ENCODE measurements around the gene SCYGR7. TPM values are rescaled to one million over a fixed set of nuclear protein-coding genes. Genes with fewer than 3 reads are reported as not detected.

Gene SCYGR7
- total and polyA plus RNA-seq, 4 donors: not detected

DNA sequence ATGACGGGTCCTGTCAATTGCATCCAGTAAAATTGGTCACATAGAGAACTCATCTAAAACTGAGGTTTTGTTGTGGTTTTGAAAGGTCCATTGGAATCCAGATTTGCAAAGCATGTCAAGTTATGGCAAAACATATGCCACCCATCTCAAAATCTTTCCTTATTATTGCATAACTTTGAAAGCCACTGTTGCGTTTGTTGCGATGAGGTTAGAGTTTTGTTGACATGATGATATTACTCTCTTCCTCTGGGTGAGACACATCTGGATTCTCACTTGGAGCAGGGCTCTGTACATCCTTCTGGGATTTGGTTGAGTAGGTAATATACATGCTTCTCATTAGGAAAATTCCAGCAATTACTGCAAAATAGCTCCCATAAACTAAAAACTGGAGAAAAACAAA is 40.9 kb upstream of the SCYGR7 start:
- Histone ChIP-seq H3K4me1 (ENCODE audit: control insufficient read depth in 4 of 4, insufficient read depth in 4 of 4, low read length in 3 of 4) (peaks cover 0 to 1% (median 0%) of the 10 kb centered on the region in 4 donors), H3K9ac (ENCODE audit: low read depth in 1 of 2, low read length in 2 of 2) (no peak overlapping the region), H3K27me3 (ENCODE audit: control insufficient read depth in 4 of 4, insufficient read depth in 4 of 4, low read length in 3 of 4) (no peaks in the 10 kb centered on the region), H3K27ac (ENCODE audit: low read depth in 1 of 2, low read length in 2 of 2) (no peak overlapping the region), H3K4me3 (ENCODE audit: low read depth in 1 of 3, low read length in 3 of 3) (no peak overlapping the region), H3K9me3 (ENCODE audit: control insufficient read depth in 4 of 4, low read length in 3 of 4) (no peaks in the 10 kb centered on the region), H3K36me3 (ENCODE audit: control insufficient read depth in 4 of 4, insufficient read depth in 3 of 4, low read depth in 1 of 4, low read length in 3 of 4) (peaks cover 5 to 22% (median 16%) of the 10 kb centered on the region in 4 donors)
- 87% methylated on average over 3 of the region's 3 CpGs for WGBS
- no peak for DNase-seq (ENCODE audit: low spot score)
- no peak for TF ChIP-seq SP1 (IDR thresholded peaks at IDR 0.05)

- no peak for TF ChIP-seq EGR1 (IDR thresholded peaks at IDR 0.05; ENCODE audit: low read depth in 2 of 2)
- TF ChIP-seq NR2F2 (IDR thresholded peaks at IDR 0.05): no peak
- Histone ChIP-seq H3K4me3 (ENCODE audit: low read depth in 1 of 3, low read length in 3 of 3) (no peak overlapping the region), H3K27ac (ENCODE audit: low read depth in 1 of 2, low read length in 2 of 2) (no peak overlapping the region), H3K4me1 (ENCODE audit: control insufficient read depth in 4 of 4, insufficient read depth in 4 of 4, low read length in 3 of 4) (peaks cover 0 to 6% (median 4%) of the 10 kb centered on the region in 4 donors), H3K27me3 (ENCODE audit: control insufficient read depth in 4 of 4, insufficient read depth in 4 of 4, low read length in 3 of 4) (no peaks in the 10 kb centered on the region), H3K9me3 (ENCODE audit: control insufficient read depth in 4 of 4, low read length in 3 of 4) (no peaks in the 10 kb centered on the region), H3K9ac (ENCODE audit: low read depth in 1 of 2, low read length in 2 of 2) (no peak overlapping the region), H3K36me3 (ENCODE audit: control insufficient read depth in 4 of 4, insufficient read depth in 3 of 4, low read depth in 1 of 4, low read length in 3 of 4) (peaks cover 8 to 28% (median 10%) of the 10 kb centered on the region in 4 donors)
- WGBS: 59% methylated on average over 2 of the region's 2 CpGs
- no peak for DNase-seq (ENCODE audit: low spot score)
These were observed 31.0 kb upstream of the SCYGR7 start for GRCh38 chr2:227696990-227697679.

GRCh38 chr2:227701556-227701955 is 26.6 kb upstream of the SCYGR7 start:
- Histone ChIP-seq H3K27ac (ENCODE audit: low read depth in 1 of 2, low read length in 2 of 2) (no peak overlapping the region), H3K9me3 (ENCODE audit: control insufficient read depth in 4 of 4, low read length in 3 of 4) (no peaks in the 10 kb centered on the region), H3K36me3 (ENCODE audit: control insufficient read depth in 4 of 4, insufficient read depth in 3 of 4, low read depth in 1 of 4, low read length in 3 of 4) (peaks cover 4 to 19% (median 9%) of the 10 kb centered on the region in 4 donors), H3K27me3 (ENCODE audit: control insufficient read depth in 4 of 4, insufficient read depth in 4 of 4, low read length in 3 of 4) (no peaks in the 10 kb centered on the region), H3K4me1 (ENCODE audit: control insufficient read depth in 4 of 4, insufficient read depth in 4 of 4, low read length in 3 of 4) (peaks cover 0 to 40% (median 34%) of the 10 kb centered on the region in 4 donors), H3K4me3 (ENCODE audit: low read depth in 1 of 3, low read length in 3 of 3) (no peak overlapping the region), H3K9ac (ENCODE audit: low read depth in 1 of 2, low read length in 2 of 2) (no peak overlapping the region)
- WGBS: 58% methylated on average over 3 of the region's 3 CpGs
- no peak for TF ChIP-seq RAD21 (IDR thresholded peaks at IDR 0.05)
- no peak for TF ChIP-seq NR2F2 (IDR thresholded peaks at IDR 0.05)
- TF ChIP-seq, protein P1, sequence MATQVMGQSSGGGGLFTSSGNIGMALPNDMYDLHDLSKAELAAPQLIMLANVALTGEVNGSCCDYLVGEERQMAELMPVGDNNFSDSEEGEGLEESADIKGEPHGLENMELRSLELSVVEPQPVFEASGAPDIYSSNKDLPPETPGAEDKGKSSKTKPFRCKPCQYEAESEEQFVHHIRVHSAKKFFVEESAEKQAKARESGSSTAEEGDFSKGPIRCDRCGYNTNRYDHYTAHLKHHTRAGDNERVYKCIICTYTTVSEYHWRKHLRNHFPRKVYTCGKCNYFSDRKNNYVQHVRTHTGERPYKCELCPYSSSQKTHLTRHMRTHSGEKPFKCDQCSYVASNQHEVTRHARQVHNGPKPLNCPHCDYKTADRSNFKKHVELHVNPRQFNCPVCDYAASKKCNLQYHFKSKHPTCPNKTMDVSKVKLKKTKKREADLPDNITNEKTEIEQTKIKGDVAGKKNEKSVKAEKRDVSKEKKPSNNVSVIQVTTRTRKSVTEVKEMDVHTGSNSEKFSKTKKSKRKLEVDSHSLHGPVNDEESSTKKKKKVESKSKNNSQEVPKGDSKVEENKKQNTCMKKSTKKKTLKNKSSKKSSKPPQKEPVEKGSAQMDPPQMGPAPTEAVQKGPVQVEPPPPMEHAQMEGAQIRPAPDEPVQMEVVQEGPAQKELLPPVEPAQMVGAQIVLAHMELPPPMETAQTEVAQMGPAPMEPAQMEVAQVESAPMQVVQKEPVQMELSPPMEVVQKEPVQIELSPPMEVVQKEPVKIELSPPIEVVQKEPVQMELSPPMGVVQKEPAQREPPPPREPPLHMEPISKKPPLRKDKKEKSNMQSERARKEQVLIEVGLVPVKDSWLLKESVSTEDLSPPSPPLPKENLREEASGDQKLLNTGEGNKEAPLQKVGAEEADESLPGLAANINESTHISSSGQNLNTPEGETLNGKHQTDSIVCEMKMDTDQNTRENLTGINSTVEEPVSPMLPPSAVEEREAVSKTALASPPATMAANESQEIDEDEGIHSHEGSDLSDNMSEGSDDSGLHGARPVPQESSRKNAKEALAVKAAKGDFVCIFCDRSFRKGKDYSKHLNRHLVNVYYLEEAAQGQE (IDR thresholded peaks at IDR 0.05): no peak
- no peak for TF ChIP-seq ZBTB33 (IDR thresholded peaks at IDR 0.05)
- TF ChIP-seq JUND (IDR thresholded peaks at IDR 0.05): no peak
- TF ChIP-seq YY1 (IDR thresholded peaks at IDR 0.05): no peak
- no peak for TF ChIP-seq GABPA (IDR thresholded peaks at IDR 0.05 in 1 of 2, conservative IDR thresholded peaks at IDR 0.05 in 1 of 2)
- TF ChIP-seq SP1 (IDR thresholded peaks at IDR 0.05): no peak
- TF ChIP-seq TAF1 (conservative IDR thresholded peaks at IDR 0.05): no peak
- no peak for TF ChIP-seq FOXA2 (IDR thresholded peaks at IDR 0.05)
- TF ChIP-seq, protein P2, sequence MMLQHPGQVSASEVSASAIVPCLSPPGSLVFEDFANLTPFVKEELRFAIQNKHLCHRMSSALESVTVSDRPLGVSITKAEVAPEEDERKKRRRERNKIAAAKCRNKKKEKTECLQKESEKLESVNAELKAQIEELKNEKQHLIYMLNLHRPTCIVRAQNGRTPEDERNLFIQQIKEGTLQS (IDR thresholded peaks at IDR 0.05): no peak
- no peak for TF ChIP-seq RXRA (IDR thresholded peaks at IDR 0.05)
- no peak for DNase-seq (ENCODE audit: low spot score)
